ENCODE results near the gene AMPH. TPM values are rescaled to one million over a fixed set of nuclear protein-coding genes. Genes with fewer than 3 reads are reported as not detected.

AMPH gene
- total and polyA plus RNA-seq, 2 of the 4 experiments (the other 2 are of a cell fraction), result 3.9 to 4.8 TPM

GRCh38 chr7:38382684-38383083 lies 248.5 kb downstream of the AMPH start:
- H2AK9ac ChIP-seq (replicated peaks; ENCODE audit: low read depth, low read length, poor library complexity), result no peak overlapping the region
- in situ Hi-C loops (cut with MboI; ENCODE audit: low sequenced_read_pairs), result no loop called here

More at GRCh38 chr7:38382684-38383083, 248.5 kb downstream of the AMPH start:
- H2BK15ac ChIP-seq (ENCODE audit: low read depth, low read length), result no peak overlapping the region
- H2AK5ac ChIP-seq (ENCODE audit: low read depth, low read length), result no peak overlapping the region
- WGBS, 2 experiments (ENCODE audit: extremely low coverage in 2 of 2, insufficient read length in 1 of 2), result 33% methylated on average over 1 of the region's 2 CpGs; no CpG with 5 or more reads in 1 of the 2 experiments
- no peak overlapping the region for H4K91ac ChIP-seq (ENCODE audit: insufficient read depth, low read depth, low read length)
- no peak overlapping the region for H2AFZ ChIP-seq (replicated peaks; ENCODE audit: low read length, poor library complexity)
- no peak overlapping the region for H3K23ac ChIP-seq (ENCODE audit: low read depth, low read length)
- no peak overlapping the region for H4K8ac ChIP-seq (ENCODE audit: low read depth in 2 of 2, low read length in 2 of 2)
- ATAC-seq (ENCODE audit: low read depth) (peak; percentile 56), DNase-seq (peak; percentile 10)
- no peaks in the 10 kb centered on the region for H3K27me3 ChIP-seq (ENCODE audit: control insufficient read depth, insufficient read depth, low read length)
- no TSS peak for BruUV-seq (replicated peaks)
- no peak overlapping the region for H3K4ac ChIP-seq (ENCODE audit: low read depth, low read length)
- H2BK5ac ChIP-seq (ENCODE audit: low read depth, low read length, poor library complexity, severe bottlenecking), result no peak overlapping the region
- intact Hi-C loops (cut with micrococcal nuclease) (no loop called here), dilution Hi-C loops (cut with HindIII; ENCODE audit: low sequenced_read_pairs, unreplicated experiment) (no loop called here)
- no peak overlapping the region for H3K27ac ChIP-seq (ENCODE audit: insufficient read depth, low read length)
- H3K4me1 ChIP-seq (ENCODE audit: control insufficient read depth, insufficient read depth, low read length), result no peaks in the 10 kb centered on the region
- no peak overlapping the region for H2BK120ac ChIP-seq (ENCODE audit: low read depth, low read length)
- no peak overlapping the region for H4K5ac ChIP-seq (ENCODE audit: low read depth, low read length)
- H3K9me1 ChIP-seq (ENCODE audit: insufficient read depth, low read length), result no peaks in the 10 kb centered on the region
- no peak overlapping the region for H3K14ac ChIP-seq (replicated peaks; ENCODE audit: low read depth, low read length)
- ChIA-PET POLR2A (ENCODE audit: unreplicated experiment) (no interaction called here), CTCF (interaction anchor here (1.2 kb wide), 1 partner anchor 9 kb away, joined by 3 read pairs; no protein-coding TSS in a partner anchor)
- no peaks in the 10 kb centered on the region for H3K79me1 ChIP-seq (ENCODE audit: low read depth in 1 of 2, low read length in 2 of 2)
- no peak overlapping the region for H3K4me3 ChIP-seq (ENCODE audit: insufficient read depth, low read depth, low read length)
- TF ChIP-seq FOS (IDR thresholded peaks at IDR 0.05; ENCODE audit: low read depth, low read length) (no peak), NFE2L2 (IDR thresholded peaks at IDR 0.05; ENCODE audit: low read depth, low read length) (no peak), ELK1 (IDR thresholded peaks at IDR 0.05; ENCODE audit: borderline replicate concordance, low read depth, low read length) (no peak), MXI1 (IDR thresholded peaks at IDR 0.05; ENCODE audit: borderline replicate concordance, low read depth, low read length) (no peak), RFX5 (IDR thresholded peaks at IDR 0.05; ENCODE audit: low read depth, low read length) (no peak), CTCF (conservative IDR thresholded peaks at IDR 0.05; ENCODE audit: low read depth, low read length) (no peak), CHD1 (IDR thresholded peaks at IDR 0.05; ENCODE audit: low read depth, low read length) (no peak), CEBPB (IDR thresholded peaks at IDR 0.05; ENCODE audit: low read depth, low read length) (no peak), MAFK (IDR thresholded peaks at IDR 0.05; ENCODE audit: low read depth, low read length) (no peak), BHLHE40 (IDR thresholded peaks at IDR 0.05; ENCODE audit: low read depth, low read length) (no peak), MAZ (IDR thresholded peaks at IDR 0.05; ENCODE audit: borderline replicate concordance, low read depth, low read length) (no peak), SMC3 (IDR thresholded peaks at IDR 0.05; ENCODE audit: low read depth, low read length) (no peak), USF2 (IDR thresholded peaks at IDR 0.05; ENCODE audit: low read depth, low read length) (no peak)
- H4K20me1 ChIP-seq (ENCODE audit: insufficient read depth, low read length), result no peaks in the 10 kb centered on the region
- no peaks in the 10 kb centered on the region for H3K9me3 ChIP-seq (ENCODE audit: control insufficient read depth, insufficient read depth, low read length)
- no peak overlapping the region for H3K18ac ChIP-seq (ENCODE audit: low read depth, low read length)
- H3K36me3 ChIP-seq (ENCODE audit: control insufficient read depth, insufficient read depth, low read length), result no peaks in the 10 kb centered on the region
- H3K9ac ChIP-seq (ENCODE audit: low read depth, low read length), result no peak overlapping the region
- H3K4me2 ChIP-seq (ENCODE audit: low read depth, low read length), result no peak overlapping the region
- H3K56ac ChIP-seq (ENCODE audit: extremely low read depth, insufficient read depth, low read length), result no peak overlapping the region
- no peak overlapping the region for H2BK20ac ChIP-seq (ENCODE audit: low read depth, low read length)
